ENCODE data around the gene PARP2.
A peak's percentile ranks its signal among the peaks of the same experiment; 100 is the strongest.
"Not testable (repeated sequence)": the region's sequence is repeated elsewhere in the genome, so short reads cannot be mapped to it uniquely, and the experiment has no call there.

PARP2 gene

DNA sequence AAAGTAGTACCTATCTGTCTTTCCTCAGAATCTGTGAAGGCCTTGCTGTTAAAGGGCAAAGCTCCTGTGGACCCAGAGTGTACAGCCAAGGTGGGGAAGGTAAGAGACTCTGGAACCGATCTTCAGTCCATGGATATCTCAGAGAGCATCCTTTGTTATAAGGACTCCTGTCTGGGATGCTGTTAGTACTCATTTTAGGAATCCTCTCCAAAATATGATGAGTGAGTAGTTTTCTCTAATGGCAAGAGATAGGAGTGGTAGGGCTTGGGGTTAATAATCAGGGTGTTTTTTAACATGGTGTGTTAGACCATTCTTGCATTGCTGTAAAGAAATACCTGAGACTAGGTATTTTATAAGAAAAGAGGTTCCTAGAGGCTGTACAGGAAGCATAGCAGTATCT, 1.9 kb downstream of the PARP2 start:
- TF ChIP-seq CTCF (conservative IDR thresholded peaks at IDR 0.05; ENCODE audit: control insufficient read depth, insufficient read depth, low read depth, low read length): no peak
- no peak overlapping the region for H3K4me3 ChIP-seq (ENCODE audit: control insufficient read depth, low read depth, low read length)
- DNase-seq (ENCODE audit: low read depth): no peak

GRCh38 chr14:20346713-20347112, 3.3 kb downstream of the PARP2 start:
- DNase-seq (ENCODE audit: low read depth): no peak
- no peak for TF ChIP-seq CTCF (conservative IDR thresholded peaks at IDR 0.05; ENCODE audit: control insufficient read depth, insufficient read depth, low read depth, low read length)
- H3K4me3 ChIP-seq (ENCODE audit: control insufficient read depth, low read depth, low read length): no peak overlapping the region

DNA sequence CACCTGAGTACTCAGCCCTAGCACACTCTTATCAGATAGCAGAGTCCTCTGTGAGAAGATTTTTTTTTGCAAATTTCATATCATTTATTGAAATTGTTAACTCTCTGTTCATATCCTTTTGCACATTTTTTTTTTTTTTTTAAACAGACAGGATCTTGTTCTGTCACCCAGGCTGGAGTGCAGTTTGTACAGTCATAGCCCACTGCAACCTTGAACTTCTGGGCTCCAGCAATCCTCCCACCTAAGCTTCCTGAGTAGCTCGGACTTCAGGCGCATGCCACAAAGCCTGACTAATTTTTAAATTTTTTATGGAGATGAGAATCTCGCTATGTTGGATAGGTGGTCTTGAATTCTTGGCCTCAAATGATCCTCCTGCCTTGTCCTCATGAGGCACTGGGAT, 4.3 kb downstream of the PARP2 start:
- no peak overlapping the region for H3K4me3 ChIP-seq (ENCODE audit: control insufficient read depth, low read depth, low read length)
- TF ChIP-seq CTCF (conservative IDR thresholded peaks at IDR 0.05; ENCODE audit: control insufficient read depth, insufficient read depth, low read depth, low read length): no peak
- DNase-seq (ENCODE audit: low read depth): no peak

DNA sequence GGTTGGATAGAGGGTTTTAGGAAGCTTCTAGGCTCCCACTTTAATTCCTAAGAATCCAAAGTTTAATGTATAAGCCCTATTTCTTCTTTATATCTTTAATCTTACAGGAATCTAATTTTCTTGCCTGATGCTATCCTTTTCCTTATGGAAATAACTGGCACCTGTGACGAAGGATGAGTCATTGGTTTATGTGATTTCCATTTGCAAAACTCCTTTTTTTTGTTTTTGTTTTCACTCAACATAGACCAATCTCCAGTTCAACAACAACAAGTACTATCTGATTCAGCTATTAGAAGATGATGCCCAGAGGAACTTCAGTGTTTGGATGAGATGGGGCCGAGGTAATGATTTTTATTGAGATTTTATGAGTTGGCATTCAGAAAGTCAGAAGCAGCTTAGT, 6.8 kb downstream of the PARP2 start:
- TF ChIP-seq CTCF (conservative IDR thresholded peaks at IDR 0.05; ENCODE audit: control insufficient read depth, insufficient read depth, low read depth, low read length): no peak
- DNase-seq (ENCODE audit: low read depth): peak; percentile 26
- no peak overlapping the region for H3K4me3 ChIP-seq (ENCODE audit: control insufficient read depth, low read depth, low read length)

- peak; percentile 20 for DNase-seq (ENCODE audit: low read depth)
- TF ChIP-seq CTCF (conservative IDR thresholded peaks at IDR 0.05; ENCODE audit: control insufficient read depth, insufficient read depth, low read depth, low read length): peak; percentile 31
- H3K4me3 ChIP-seq (ENCODE audit: control insufficient read depth, low read depth, low read length): no peak overlapping the region
These were observed 7.4 kb downstream of the PARP2 start for GRCh38 chr14:20350860-20351259.

- no peak overlapping the region for H3K4me3 ChIP-seq (ENCODE audit: control insufficient read depth, low read depth, low read length)
- peak; percentile 13 for DNase-seq (ENCODE audit: low read depth)
- TF ChIP-seq CTCF (conservative IDR thresholded peaks at IDR 0.05; ENCODE audit: control insufficient read depth, insufficient read depth, low read depth, low read length): no peak
These were observed 13.0 kb downstream of the PARP2 start for GRCh38 chr14:20356422-20356821.

DNA sequence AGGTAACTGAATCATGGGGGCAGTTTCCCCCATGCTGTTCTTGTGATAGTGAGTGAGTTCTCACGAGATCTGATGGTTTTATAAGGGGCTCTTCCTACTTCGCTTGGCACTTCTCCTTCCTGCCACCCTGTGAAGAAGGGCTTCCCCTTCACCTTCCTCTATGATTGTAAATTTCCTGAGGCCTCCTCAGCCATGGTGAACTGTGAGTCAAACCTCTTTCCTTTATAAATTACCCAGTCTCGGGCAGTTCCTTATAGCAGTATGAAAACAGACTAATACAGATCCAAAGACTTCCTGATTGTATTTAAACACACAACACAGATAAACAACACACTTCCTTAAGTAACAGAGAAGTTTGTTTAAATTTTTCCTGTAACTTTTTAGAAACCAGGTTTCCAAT, 15.0 kb downstream of the PARP2 start:
- DNase-seq (ENCODE audit: low read depth): not testable (repeated sequence)

More for the DNA sequence above, 15.0 kb downstream of the PARP2 start:
- not testable (repeated sequence) for H3K4me3 ChIP-seq (ENCODE audit: control insufficient read depth, low read depth, low read length)

All from fibroblast of mammary gland (primary cell).